ENCODE data around the gene PNPLA6.
A peak's percentile ranks its signal among the peaks of the same experiment; 100 is the strongest.

Gene PNPLA6

DNA sequence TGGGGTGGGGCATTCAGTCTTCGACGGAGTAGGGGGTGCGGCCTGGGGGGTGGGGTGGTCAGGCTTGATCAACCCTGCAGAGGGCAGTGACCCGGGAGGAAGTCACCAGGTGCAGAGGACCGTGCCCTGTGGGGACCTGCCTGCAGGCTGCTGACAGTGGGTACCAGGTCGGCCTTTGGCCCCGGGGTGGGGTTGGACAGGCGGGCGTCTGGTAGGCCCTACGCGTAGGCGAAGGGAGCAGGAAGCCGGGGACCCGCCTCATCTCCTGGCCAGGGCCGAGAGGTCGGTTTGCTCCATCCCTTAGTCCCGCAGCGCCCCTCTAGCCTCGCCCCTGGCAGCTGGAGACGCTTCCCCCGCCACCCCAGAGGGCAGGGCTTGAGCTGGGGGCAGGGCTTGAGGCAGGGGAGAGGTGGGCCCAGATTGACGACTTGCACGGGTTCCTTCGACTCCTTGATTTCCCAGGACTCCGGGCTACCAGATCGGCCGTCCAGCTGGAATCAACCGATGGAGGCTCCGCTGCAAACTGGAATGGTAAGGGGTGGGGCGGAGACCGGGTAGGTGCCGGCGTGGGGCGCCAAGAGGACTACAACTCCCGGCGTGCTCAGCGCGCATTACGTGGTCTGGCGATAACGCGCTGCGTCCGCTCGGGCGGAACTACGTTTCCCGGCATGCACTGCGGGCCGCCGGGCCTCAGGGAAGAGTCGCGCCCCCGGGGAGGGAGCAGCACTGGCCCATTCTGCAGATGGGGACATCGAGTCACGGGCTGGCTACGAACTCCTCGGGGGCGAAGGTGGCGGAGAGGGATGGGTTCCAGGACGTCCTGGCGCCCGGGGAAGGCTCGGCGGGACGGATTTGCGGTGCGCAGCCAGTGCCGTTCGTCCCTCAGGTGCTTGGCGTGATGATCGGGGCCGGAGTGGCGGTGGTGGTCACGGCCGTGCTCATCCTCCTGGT is at the start of gene PNPLA6:
TSS of gene PNPLA6 (plus strand) at position 671 of the 951 bp plus-strand sequence. CDS start at position 743, 72 bp downstream.
- DNase-seq (ENCODE audit: low read depth, low spot score): peak; percentile 96

DNA sequence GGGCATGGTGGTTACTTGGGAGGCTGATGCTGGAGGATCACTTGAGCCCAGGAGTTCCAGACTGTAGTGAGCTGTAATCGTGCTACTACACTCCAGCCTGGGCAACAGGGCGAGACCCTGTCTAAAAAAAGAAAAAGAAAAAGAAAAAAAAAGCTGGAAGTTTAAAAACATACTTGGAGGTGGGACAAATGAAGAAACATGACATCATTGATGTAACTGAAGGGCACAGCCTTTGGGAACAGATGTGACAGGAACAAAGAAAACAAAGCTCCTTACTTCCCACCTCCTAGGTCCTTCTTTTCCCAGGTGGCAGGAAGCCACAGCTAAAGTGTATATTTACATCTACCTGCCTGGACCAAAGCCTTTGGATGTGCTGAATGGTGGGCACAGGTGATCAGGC is 48.6 kb upstream of the PNPLA6 start:
- no peak for DNase-seq (ENCODE audit: low read depth, low spot score)

- peak; percentile 95 for DNase-seq (ENCODE audit: low read depth, low spot score)
Measured at GRCh38 chr19:7488736-7489353, 46.7 kb upstream of the PNPLA6 start, which contains the start of gene PEX11G. PEX11G (minus strand) TSS chr19:7489035; CDS start chr19:7489010, 25 bp downstream.

GRCh38 chr19:7489609-7490044 is 45.9 kb upstream of the PNPLA6 start:
- DNase-seq (ENCODE audit: low read depth, low spot score): no peak

GRCh38 chr19:7492142-7492541 is 43.4 kb upstream of the PNPLA6 start:
- DNase-seq (ENCODE audit: low read depth, low spot score): no peak

- no peak for DNase-seq (ENCODE audit: low read depth, low spot score)
Measured at GRCh38 chr19:7492558-7492957, 43.0 kb upstream of the PNPLA6 start.

GRCh38 chr19:7494416-7495098 is 41.0 kb upstream of the PNPLA6 start:
- DNase-seq (ENCODE audit: low read depth, low spot score): peak; percentile 49

DNA sequence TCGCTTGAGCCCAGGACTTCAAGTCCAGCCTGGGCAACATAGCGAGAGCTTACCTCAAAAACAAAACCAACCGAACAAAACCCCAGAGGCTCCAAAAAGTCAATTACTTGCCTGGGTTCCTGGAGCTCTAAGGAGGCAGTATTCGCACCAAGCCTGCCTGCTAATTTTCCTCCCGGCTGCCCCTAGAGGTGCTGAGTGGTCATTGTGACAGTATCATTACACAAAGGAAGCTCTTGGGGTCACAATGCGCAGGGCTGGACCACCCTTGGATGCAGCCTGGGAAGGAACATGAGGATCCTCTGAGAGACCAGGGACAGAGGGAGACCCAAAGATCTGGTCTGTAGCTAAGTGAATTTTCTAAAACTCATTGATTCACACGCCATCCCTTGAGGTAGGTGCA is 38.2 kb upstream of the PNPLA6 start:
- peak; percentile 47 for DNase-seq (ENCODE audit: low read depth, low spot score)

DNA sequence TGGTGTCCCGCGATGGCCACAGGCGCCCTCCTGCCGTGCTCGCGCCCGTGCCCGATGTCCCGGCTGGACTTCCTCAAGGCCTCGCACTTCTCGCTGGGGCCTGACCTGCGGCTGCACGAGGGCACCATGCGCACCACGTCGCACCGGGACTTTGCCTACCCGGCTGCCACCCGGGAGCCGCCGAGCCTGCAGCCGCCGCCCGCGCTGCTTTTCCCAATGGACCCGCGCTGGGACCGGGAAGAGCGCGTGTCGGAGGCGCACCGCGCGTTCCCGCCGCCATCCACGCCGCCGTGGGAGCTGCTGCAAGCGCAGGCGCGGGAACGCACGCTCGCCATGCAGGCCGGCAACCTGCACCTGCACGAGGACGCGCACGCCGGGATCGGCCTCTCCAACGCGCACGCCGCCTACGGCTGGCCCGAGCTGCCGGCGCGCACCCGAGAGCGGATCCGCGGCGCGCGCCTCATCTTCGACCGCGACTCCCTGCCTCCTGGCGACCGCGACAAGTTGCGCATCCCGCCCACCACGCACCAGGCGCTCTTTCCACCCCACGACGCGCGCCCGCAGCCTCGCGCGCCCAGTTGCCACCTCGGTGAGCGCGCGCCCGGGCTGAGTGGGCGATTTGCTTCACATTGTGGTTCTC is 34.6 kb upstream of the PNPLA6 start:
- peak; percentile 89 for DNase-seq (ENCODE audit: low read depth, low spot score)

GRCh38 chr19:7502552-7502951 is 33.0 kb upstream of the PNPLA6 start:
- no peak for DNase-seq (ENCODE audit: low read depth, low spot score)

GRCh38 chr19:7504684-7505083 is 30.8 kb upstream of the PNPLA6 start:
- DNase-seq (ENCODE audit: low read depth, low spot score): no peak

DNA sequence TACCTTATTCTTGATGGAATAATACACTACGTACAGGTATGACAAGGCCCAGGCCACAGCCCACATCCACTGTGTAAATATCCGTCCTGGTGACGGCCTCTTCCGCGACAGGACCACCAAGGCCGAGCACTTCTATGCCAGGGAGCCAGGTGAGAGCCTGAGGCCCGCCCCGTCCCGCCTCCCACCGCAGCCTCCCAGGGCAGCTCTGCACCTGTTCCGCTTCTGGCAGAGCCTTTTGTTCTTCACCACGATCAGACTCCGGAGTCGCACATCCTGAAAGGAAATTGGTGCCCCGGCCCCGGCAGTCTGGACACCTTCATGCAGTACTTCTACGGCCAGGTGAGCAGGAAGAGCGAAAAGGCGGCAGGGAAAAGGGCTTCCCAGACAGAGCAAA is 30.2 kb upstream of the PNPLA6 start:
- DNase-seq (ENCODE audit: low read depth, low spot score): no peak

DNA sequence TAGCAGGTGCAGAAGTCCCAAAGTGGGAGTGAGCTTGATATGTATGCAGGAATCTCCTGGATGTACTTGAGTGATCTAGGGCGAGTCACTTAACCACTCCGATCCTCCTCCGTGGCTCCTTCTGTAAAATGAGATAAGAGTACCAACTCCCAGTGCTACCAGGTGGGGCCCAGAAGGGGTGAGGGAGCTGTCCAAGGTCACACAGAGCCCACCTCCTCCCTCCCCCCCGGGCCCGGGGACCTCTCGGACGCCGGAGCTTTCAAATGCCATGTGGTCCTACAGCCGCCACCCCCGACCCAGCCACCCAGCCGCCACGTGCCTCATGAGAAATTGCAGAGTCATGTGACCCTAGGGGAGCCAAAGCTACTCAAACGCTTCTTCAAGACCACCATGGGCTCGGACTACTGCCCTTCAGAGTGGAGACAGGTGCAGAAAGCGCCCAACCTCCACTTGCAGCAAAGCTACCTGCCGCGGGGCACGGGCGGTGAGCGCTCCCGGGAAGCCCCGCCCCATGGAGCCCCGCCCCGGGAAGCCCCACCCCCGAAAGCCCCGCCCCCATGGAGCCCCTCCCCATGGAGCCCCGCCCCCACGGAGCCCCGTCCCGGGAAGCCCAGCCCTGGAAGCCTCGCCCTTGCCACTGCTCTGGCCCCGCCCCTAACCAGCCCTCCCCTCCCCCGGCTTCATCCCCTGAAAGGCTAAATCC is 29.7 kb upstream of the PNPLA6 start:
- DNase-seq (ENCODE audit: low read depth, low spot score): peak; percentile 73

GRCh38 chr19:7506385-7507328 is 28.9 kb upstream of the PNPLA6 start:
- DNase-seq (ENCODE audit: low read depth, low spot score): peak; percentile 98

- peak; percentile 79 for DNase-seq (ENCODE audit: low read depth, low spot score)
Measured at GRCh38 chr19:7507884-7508283, 27.6 kb upstream of the PNPLA6 start.

- peak; percentile 42 for DNase-seq (ENCODE audit: low read depth, low spot score)
Measured at GRCh38 chr19:7509625-7510024, 25.9 kb upstream of the PNPLA6 start.

DNA sequence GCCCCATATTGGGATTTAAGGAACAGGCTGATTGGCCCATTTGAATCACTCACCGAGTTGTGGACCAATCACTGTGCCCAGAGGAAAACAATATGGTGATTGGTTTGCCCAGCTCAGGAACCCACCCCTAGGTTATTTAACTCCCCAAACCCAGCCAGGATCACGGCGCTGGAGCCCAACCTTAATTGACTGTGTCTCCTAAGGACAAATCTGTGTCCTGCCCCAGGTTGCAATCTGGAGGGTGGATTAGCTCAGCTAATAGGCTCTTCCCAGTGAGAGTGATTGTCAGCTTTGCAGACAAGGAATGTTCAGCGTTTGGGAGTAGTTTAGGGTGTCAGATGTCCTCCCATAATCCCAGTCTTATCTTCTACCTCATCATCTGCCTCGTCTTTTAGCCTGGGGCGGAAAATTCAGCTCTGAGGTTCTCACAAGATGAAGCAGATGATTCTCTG is 23.1 kb upstream of the PNPLA6 start:
- DNase-seq (ENCODE audit: low read depth, low spot score): peak; percentile 91

- no peak for DNase-seq (ENCODE audit: low read depth, low spot score)
Measured at GRCh38 chr19:7513809-7514642, 21.5 kb upstream of the PNPLA6 start.

DNA sequence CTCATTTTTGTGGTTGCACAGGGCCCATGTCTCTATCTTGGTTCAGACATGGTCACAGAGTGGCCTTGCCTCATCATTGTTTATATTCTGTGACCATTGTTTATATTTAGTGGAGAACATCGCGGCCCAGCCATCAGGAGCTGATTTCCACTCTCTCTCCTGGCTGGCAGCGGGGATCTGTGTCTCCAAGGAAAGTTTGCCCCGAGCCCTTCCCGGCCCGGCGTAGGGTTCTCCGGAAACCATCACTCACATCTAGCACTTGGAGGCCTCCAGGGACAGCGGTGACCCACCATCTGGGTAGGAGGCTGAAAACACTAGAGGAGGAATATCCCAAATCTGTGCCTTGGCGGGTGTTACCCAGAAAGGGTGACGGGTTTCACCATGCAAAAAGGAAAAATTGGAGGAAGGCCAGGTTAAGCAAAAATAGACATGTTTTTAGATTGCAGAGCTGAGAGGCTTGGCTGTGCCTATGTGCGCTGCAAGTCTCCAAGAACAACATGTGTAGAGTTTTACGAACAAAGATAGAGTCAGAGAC is 20.3 kb upstream of the PNPLA6 start:
- DNase-seq (ENCODE audit: low read depth, low spot score): peak; percentile 45
